Osteocyte (in vitro differentiated cells): ENCODE measurements around the gene ZSCAN21. TPM values are rescaled to one million over a fixed set of nuclear protein-coding genes. Genes with fewer than 3 reads are reported as not detected.

ENCODE experiments used
- DNase-seq: peaks from one replicate; pipeline ENCODE4 v3.0.0; 2021; ENCODE audit warnings: mixed read lengths; ENCODE audit not compliant: unreplicated experiment; ENCODE audit errors: extremely low spot score
- H3K27ac Mint-ChIP-seq: one replicate; pipeline ENCODE4 v1.8.0; 2021; ENCODE audit warnings: mild to moderate bottlenecking, mixed read lengths; ENCODE audit not compliant: unreplicated experiment
- H3K27me3 Mint-ChIP-seq: one replicate; pipeline ENCODE4 v1.8.0; 2021; ENCODE audit warnings: mixed read lengths; ENCODE audit not compliant: unreplicated experiment
- H3K36me3 Mint-ChIP-seq: one replicate; pipeline ENCODE4 v1.8.0; 2021; ENCODE audit warnings: mixed read lengths; ENCODE audit not compliant: unreplicated experiment
- H3K4me1 Mint-ChIP-seq: one replicate; pipeline ENCODE4 v1.8.0; 2021; ENCODE audit warnings: mixed read lengths; ENCODE audit not compliant: unreplicated experiment
- H3K4me3 Mint-ChIP-seq: one replicate; pipeline ENCODE4 v1.8.0; 2021; ENCODE audit warnings: mild to moderate bottlenecking, moderate library complexity, mixed read lengths; ENCODE audit not compliant: unreplicated experiment
- H3K9me3 Mint-ChIP-seq: one replicate; pipeline ENCODE4 v1.8.0; 2021; ENCODE audit warnings: mixed read lengths; ENCODE audit not compliant: unreplicated experiment
- total RNA-seq: library from RNA; stranded (reverse); gene quantifications from 2 replicates; pipeline ENCODE4 v1.2.1, GENCODE V29; 2021
- TF ChIP-seq, protein P1 (sequence below): fragments of 200-600 bp; sonication (generic); IDR thresholded peaks from 2 replicates; pipeline ENCODE4 v1.5.0; 2021; ENCODE audit warnings: antibody characterized with exemption, mild to moderate bottlenecking, moderate library complexity

ZSCAN21 gene
- total RNA-seq, 1 donor from 2014 or later = 13.9 TPM

DNA sequence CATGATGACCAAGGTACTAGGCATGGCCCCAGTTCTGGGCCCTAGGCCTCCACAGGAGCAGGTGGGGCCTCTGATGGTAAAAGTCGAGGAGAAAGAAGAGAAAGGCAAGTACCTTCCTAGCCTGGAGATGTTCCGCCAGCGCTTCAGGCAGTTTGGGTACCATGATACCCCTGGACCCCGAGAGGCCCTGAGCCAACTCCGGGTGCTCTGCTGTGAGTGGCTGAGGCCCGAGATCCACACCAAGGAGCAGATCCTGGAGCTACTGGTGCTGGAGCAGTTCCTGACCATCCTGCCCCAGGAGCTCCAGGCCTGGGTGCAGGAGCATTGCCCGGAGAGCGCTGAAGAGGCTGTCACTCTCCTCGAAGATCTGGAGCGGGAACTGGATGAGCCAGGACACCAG, 7.4 kb downstream of the ZSCAN21 start:
- peaks cover 2% of the 10 kb centered on the region for H3K4me1 Mint-ChIP-seq

DNA sequence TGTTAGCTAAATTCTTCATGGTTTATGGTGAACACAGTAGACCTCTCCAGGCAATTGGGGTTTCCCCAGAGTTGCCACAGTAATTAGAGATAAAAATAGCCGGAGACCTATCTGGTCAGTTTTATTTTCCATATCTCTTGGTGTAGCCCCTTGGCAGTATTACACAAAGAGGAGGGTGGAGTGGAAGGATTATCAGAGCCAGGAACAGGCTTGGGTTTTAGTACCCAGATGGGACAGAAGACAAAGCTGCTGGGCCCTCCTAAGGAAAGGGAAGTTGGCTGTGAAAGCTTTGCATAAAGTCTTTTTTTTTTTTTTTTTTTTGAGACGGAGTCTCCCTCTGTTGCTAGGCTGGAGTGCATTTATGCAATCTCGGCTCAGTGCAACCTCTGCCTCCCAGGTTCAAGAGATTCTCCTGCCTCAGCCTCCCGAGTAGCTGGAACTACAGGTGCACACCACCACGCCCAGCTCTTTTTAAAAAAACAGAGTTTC, 9.7 kb downstream of the ZSCAN21 start:
- no peak overlapping the region for H3K4me3 Mint-ChIP-seq
- DNase-seq = no peak
- TF ChIP-seq, protein P1, sequence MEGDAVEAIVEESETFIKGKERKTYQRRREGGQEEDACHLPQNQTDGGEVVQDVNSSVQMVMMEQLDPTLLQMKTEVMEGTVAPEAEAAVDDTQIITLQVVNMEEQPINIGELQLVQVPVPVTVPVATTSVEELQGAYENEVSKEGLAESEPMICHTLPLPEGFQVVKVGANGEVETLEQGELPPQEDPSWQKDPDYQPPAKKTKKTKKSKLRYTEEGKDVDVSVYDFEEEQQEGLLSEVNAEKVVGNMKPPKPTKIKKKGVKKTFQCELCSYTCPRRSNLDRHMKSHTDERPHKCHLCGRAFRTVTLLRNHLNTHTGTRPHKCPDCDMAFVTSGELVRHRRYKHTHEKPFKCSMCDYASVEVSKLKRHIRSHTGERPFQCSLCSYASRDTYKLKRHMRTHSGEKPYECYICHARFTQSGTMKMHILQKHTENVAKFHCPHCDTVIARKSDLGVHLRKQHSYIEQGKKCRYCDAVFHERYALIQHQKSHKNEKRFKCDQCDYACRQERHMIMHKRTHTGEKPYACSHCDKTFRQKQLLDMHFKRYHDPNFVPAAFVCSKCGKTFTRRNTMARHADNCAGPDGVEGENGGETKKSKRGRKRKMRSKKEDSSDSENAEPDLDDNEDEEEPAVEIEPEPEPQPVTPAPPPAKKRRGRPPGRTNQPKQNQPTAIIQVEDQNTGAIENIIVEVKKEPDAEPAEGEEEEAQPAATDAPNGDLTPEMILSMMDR = no peak
- H3K36me3 Mint-ChIP-seq = peaks cover 45% of the 10 kb centered on the region
- no peaks in the 10 kb centered on the region for H3K4me1 Mint-ChIP-seq
- no peaks in the 10 kb centered on the region for H3K27me3 Mint-ChIP-seq
- H3K9me3 Mint-ChIP-seq = no peaks in the 10 kb centered on the region
- H3K27ac Mint-ChIP-seq = no peak overlapping the region

More for the DNA sequence above, 7.4 kb downstream of the ZSCAN21 start:
- Mint-ChIP-seq H3K27ac (no peak overlapping the region), H3K4me3 (no peak overlapping the region), H3K36me3 (peaks cover 34% of the 10 kb centered on the region), H3K27me3 (no peaks in the 10 kb centered on the region), H3K9me3 (no peaks in the 10 kb centered on the region)
- DNase-seq = no peak
- TF ChIP-seq, protein P1 = no peak

DNA sequence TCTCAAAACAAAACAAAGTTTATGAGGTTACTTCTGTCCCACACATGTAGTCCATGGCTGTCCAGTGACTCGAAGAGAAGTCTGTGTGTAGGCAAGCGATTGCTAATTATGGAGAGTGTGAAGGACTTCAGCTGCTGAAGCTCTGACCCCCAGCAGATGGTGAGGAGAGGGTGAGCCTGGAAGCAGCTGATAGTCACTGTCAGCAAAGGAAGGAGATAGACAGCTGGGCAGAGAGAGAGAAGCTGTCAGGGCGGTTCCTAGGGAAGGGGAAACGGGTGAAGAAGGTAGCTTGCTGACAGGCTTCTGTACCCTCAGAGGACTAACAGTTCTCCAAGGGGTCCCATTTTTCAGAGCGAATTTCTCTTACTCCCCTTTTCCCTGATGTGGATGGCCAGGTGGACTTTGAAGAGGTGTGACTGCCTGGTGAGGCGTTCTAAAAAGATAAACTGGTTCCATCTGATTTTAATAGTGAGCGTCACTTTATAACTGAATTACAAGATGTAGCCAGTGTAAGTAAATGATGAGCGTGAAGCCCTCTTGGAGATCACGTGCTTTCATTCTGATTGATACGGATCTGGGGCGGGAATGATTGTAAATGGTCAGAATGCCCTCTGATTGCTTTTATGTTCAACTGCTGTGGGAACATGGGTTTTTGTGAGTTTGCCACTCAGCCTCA, 12.1 kb downstream of the ZSCAN21 start:
- DNase-seq = no peak
- H3K27me3 Mint-ChIP-seq = no peaks in the 10 kb centered on the region
- TF ChIP-seq, protein P1 = no peak

DNA sequence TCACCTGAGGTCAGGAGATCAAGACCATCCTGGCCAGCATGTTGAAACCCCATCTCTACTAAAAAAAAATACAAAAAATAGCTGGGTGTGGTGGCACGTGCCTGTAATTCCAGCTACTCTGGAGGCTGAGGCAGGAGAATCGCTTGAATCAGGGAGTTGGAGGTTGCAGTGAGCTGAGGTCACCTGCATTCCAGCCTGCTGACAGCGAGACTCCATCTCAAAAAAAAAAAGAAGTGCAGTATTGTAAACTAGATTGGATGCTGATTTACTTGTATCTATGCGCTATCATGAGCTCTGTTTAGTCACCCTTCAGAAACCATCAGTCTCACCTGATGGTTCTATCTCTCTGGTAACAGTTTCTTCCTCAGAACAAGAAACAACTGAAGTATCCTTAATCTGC, 13.8 kb downstream of the ZSCAN21 start:
- H3K4me1 Mint-ChIP-seq = peaks cover 4% of the 10 kb centered on the region
- no peaks in the 10 kb centered on the region for H3K27me3 Mint-ChIP-seq
- DNase-seq = no peak
- TF ChIP-seq, protein P1 = no peak
- H3K4me3 Mint-ChIP-seq = no peak overlapping the region
- H3K27ac Mint-ChIP-seq = no peak overlapping the region
- no peaks in the 10 kb centered on the region for H3K9me3 Mint-ChIP-seq
- peaks cover 53% of the 10 kb centered on the region for H3K36me3 Mint-ChIP-seq

More for the DNA sequence above, 12.1 kb downstream of the ZSCAN21 start:
- peaks cover 4% of the 10 kb centered on the region for H3K4me1 Mint-ChIP-seq
- H3K4me3 Mint-ChIP-seq = no peak overlapping the region
- no peak overlapping the region for H3K27ac Mint-ChIP-seq
- no peaks in the 10 kb centered on the region for H3K9me3 Mint-ChIP-seq
- peaks cover 60% of the 10 kb centered on the region for H3K36me3 Mint-ChIP-seq

DNA sequence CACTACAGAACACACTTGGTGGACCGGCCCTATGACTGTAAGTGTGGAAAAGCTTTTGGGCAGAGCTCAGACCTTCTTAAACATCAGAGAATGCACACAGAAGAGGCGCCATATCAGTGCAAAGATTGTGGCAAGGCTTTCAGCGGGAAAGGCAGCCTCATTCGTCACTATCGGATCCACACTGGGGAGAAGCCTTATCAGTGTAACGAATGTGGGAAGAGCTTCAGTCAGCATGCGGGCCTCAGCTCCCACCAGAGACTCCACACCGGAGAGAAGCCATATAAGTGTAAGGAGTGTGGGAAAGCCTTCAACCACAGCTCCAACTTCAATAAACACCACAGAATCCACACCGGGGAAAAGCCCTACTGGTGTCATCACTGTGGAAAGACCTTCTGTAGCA, 14.6 kb downstream of the ZSCAN21 start:
- Mint-ChIP-seq H3K36me3 (peaks cover 47% of the 10 kb centered on the region), H3K27me3 (no peaks in the 10 kb centered on the region), H3K27ac (no peak overlapping the region), H3K9me3 (no peaks in the 10 kb centered on the region), H3K4me1 (peaks cover 4% of the 10 kb centered on the region), H3K4me3 (no peak overlapping the region)
- TF ChIP-seq, protein P1 = no peak
- DNase-seq = no peak
